A549 (cell line): ENCODE measurements around the gene IDS.

Experiments
- CBX2 ChIP-seq: fragments of 200-600 bp; sonication (generic); IDR thresholded peaks from 2 replicates; pipeline ENCODE4 v1.6.1; 2016; ENCODE audit warnings: low read depth, mild to moderate bottlenecking, borderline replicate concordance
- CTCF ChIP-seq: fragments of >200 bp; sonication (Bioruptor Twin); formaldehyde crosslinking; IDR thresholded peaks from 3 replicates; pipeline ENCODE4 v1.5.1; 2016
- HMGXB4 ChIP-seq: fragments of 250-450 bp; sonication (Bioruptor Pico); IDR thresholded peaks from 2 replicates; pipeline ENCODE4 v1.5.0; 2021; ENCODE audit warnings: mild to moderate bottlenecking, moderate library complexity, borderline replicate concordance
- POLR2A ChIP-seq: IDR thresholded peaks from 2 replicates; pipeline ENCODE4 v1.6.1; 2012; ENCODE audit warnings: mild to moderate bottlenecking, low read length

GRCh38 chrX:149539283-149540130, 34.4 kb upstream of the IDS start:
- TF ChIP-seq POLR2A = no peak
- no peak for TF ChIP-seq CBX2
- no peak for TF ChIP-seq HMGXB4 (CRISPR knock-in tag)
- TF ChIP-seq CTCF = no peak
